Measurements from ENCODE around the gene UNC13A. TPM values are rescaled to one million over a fixed set of nuclear protein-coding genes. Genes with fewer than 3 reads are reported as not detected.

Gene UNC13A
- total and polyA plus RNA-seq, 7 donors = under 0.01 to 0.83 (median 0.60) TPM

GRCh38 chr19:17565611-17566010 lies 122.5 kb downstream of the UNC13A start:
- H3K27ac ChIP-seq = no peak overlapping the region
- no peak overlapping the region for H3K4me3 ChIP-seq
- no peaks in the 10 kb centered on the region for H3K9me3 ChIP-seq
- no peak for DNase-seq
- H3K4me1 ChIP-seq = no peaks in the 10 kb centered on the region
- H3K27me3 ChIP-seq = no peaks in the 10 kb centered on the region
- WGBS, 2 donors = 83 to 84% methylated on average over 3 of the region's 3 CpGs
- H3K36me3 ChIP-seq = peaks cover 6 to 88% (median 37%) of the 10 kb centered on the region in 4 donors
- intact Hi-C loops (cut with DNase I) = no loop called here
- TF ChIP-seq CTCF (IDR thresholded peaks at IDR 0.05) (no peak), EP300 (IDR thresholded peaks at IDR 0.05) (no peak), POLR2AphosphoS5 (IDR thresholded peaks at IDR 0.05) (no peak), POLR2A (IDR thresholded peaks at IDR 0.05) (no peak)

- Histone ChIP-seq H3K4me3 (no peak overlapping the region), H3K36me3 (peaks cover 7 to 88% (median 41%) of the 10 kb centered on the region in 4 donors), H3K4me1 (no peaks in the 10 kb centered on the region), H3K27ac (no peak overlapping the region), H3K27me3 (no peaks in the 10 kb centered on the region), H3K9me3 (no peaks in the 10 kb centered on the region)
- no peak for DNase-seq
- TF ChIP-seq EP300 (IDR thresholded peaks at IDR 0.05) = no peak
- no peak for TF ChIP-seq POLR2A (IDR thresholded peaks at IDR 0.05)
- TF ChIP-seq CTCF (IDR thresholded peaks at IDR 0.05) = no peak
- no peak for TF ChIP-seq POLR2AphosphoS5 (IDR thresholded peaks at IDR 0.05)
- intact Hi-C loops (cut with DNase I) = no loop called here
- 74 to 76% methylated on average over 6 of the region's 6 CpGs for WGBS, 2 donors
These were observed 123.4 kb downstream of the UNC13A start for GRCh38 chr19:17564781-17565180.

GRCh38 chr19:17562561-17562960 lies 125.6 kb downstream of the UNC13A start:
- DNase-seq = no peak
- no peaks in the 10 kb centered on the region for H3K9me3 ChIP-seq
- no peak overlapping the region for H3K4me3 ChIP-seq
- TF ChIP-seq CTCF (IDR thresholded peaks at IDR 0.05) = no peak
- no peak for TF ChIP-seq POLR2A (IDR thresholded peaks at IDR 0.05)
- H3K27me3 ChIP-seq = no peaks in the 10 kb centered on the region
- H3K27ac ChIP-seq = no peak overlapping the region
- WGBS, 2 donors = 86% methylated on average over 11 of the region's 11 CpGs
- peaks cover 0 to 2% (median 0%) of the 10 kb centered on the region in 4 donors for H3K4me1 ChIP-seq
- peaks cover 8 to 84% (median 32%) of the 10 kb centered on the region in 4 donors for H3K36me3 ChIP-seq
- intact Hi-C loops (cut with DNase I) = no loop called here

- Histone ChIP-seq H3K27ac (no peak overlapping the region), H3K9me3 (no peaks in the 10 kb centered on the region), H3K36me3 (peaks cover 8 to 80% (median 28%) of the 10 kb centered on the region in 4 donors)
These were observed 126.1 kb downstream of the UNC13A start for GRCh38 chr19:17562097-17562496.

More at GRCh38 chr19:17562097-17562496, 126.1 kb downstream of the UNC13A start:
- 96 to 97% methylated on average over 4 of the region's 4 CpGs for WGBS, 2 donors
- Histone ChIP-seq H3K27me3 (no peaks in the 10 kb centered on the region), H3K4me3 (no peak overlapping the region), H3K4me1 (peaks cover 0 to 6% (median 2%) of the 10 kb centered on the region in 4 donors)
- intact Hi-C loops (cut with DNase I) = no loop called here
- TF ChIP-seq CTCF (IDR thresholded peaks at IDR 0.05) (no peak), POLR2AphosphoS5 (IDR thresholded peaks at IDR 0.05) (no peak), POLR2A (IDR thresholded peaks at IDR 0.05) (no peak)
- no peak for DNase-seq

Measured in sigmoid colon (tissue), 7 donors.